BLaER1 (cell line): ENCODE results near the gene PARD3.

Experiments used
- H3K27ac ChIP-seq: shearing (Covaris generic); formaldehyde crosslinking; 2 replicates; pipeline ENCODE4 v1.8.1; 2022
- H3K27me3 ChIP-seq: shearing (Covaris generic); formaldehyde crosslinking; 2 replicates; pipeline ENCODE4 v1.8.1; 2022
- H3K36me3 ChIP-seq: shearing (Covaris generic); formaldehyde crosslinking; 2 replicates; pipeline ENCODE4 v1.8.1; 2022
- H3K4me1 ChIP-seq: shearing (Covaris generic); formaldehyde crosslinking; 2 replicates; pipeline ENCODE4 v1.8.1; 2022
- H3K4me2 ChIP-seq: shearing (Covaris generic); formaldehyde crosslinking; 2 replicates; pipeline ENCODE4 v1.8.1; 2022
- H3K4me3 ChIP-seq: shearing (Covaris generic); formaldehyde crosslinking; 2 replicates; pipeline ENCODE4 v1.8.1; 2022
- H3K9ac ChIP-seq: shearing (Covaris generic); formaldehyde crosslinking; 2 replicates; pipeline ENCODE4 v1.8.1; 2022
- H3K9me3 ChIP-seq: shearing (Covaris generic); formaldehyde crosslinking; 2 replicates; pipeline ENCODE4 v1.8.1; 2022
- H4K20me1 ChIP-seq: shearing (Covaris generic); formaldehyde crosslinking; 2 replicates; pipeline ENCODE4 v1.8.1; 2022
- Cebpa-rat ChIP-seq: shearing (Covaris generic); IDR thresholded peaks from 2 replicates; pipeline ENCODE4 v1.8.1; 2022

Gene PARD3

DNA sequence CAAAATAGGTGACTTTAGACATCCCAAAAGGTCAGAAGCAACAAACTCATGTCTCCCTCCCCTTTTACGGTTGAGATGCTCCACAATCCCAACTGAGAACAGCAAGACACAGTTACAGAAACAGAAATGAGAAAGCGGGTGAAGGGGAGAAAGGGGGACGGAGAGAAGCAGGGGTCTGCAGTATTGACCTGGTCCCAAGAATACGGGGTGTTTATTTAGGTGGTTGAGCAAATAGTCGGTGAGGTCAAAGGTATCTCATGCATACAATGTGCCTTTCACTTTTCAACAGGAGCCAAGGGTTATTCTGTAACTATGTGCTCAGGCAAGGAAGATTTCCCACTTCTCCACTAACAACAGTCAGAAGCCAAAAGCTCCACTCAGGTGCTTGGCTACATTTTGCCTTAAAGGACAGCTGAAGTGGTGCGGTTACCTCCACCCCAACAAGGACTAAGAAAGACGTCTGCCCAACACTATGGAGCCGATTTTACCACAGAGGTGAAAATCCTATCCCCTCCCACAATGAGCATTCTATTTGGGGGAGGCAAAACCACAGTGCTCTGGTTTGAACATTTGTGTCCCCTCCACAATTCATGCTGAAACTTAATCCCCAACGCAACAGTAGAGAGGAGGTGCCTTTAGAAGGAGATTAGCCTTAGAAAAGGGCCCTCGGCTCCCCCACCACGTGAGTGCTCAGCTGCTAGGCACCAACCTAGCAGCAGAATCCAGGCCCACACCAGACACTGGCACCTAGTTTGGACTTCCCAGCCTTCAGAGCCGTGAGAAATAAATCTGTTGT is 77.9 kb downstream of the PARD3 start:
- Histone ChIP-seq H3K4me3 (no peak overlapping the region), H4K20me1 (peaks cover 95% of the 10 kb centered on the region), H3K9me3 (no peaks in the 10 kb centered on the region), H3K9ac (no peak overlapping the region), H3K4me2 (no peak overlapping the region), H3K27ac (no peak overlapping the region), H3K4me1 (peaks cover 46% of the 10 kb centered on the region), H3K36me3 (no peaks in the 10 kb centered on the region), H3K27me3 (no peaks in the 10 kb centered on the region)
- TF ChIP-seq Cebpa-rat, result no peak

DNA sequence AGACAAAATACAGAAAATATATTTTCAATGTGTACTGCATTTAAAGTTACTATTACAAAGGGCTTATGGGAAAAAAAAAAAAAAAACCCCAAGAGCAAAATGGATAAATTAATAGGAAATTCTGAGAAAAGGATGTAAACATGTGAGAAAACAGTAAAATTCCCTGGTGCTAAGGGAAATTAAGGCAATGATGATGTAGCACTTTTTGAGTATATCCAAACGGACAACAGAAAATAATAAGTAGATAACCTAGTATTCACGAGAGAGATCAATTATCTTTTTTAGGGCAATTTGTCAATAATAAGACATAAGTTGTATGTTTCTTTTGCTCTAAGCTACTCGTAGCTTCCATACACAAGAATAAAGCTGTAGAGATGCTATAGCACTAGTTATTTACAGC is 80.2 kb downstream of the PARD3 start:
- H3K4me3 ChIP-seq, result no peak overlapping the region
- TF ChIP-seq Cebpa-rat, result no peak
- peaks cover 25% of the 10 kb centered on the region for H3K4me1 ChIP-seq

DNA sequence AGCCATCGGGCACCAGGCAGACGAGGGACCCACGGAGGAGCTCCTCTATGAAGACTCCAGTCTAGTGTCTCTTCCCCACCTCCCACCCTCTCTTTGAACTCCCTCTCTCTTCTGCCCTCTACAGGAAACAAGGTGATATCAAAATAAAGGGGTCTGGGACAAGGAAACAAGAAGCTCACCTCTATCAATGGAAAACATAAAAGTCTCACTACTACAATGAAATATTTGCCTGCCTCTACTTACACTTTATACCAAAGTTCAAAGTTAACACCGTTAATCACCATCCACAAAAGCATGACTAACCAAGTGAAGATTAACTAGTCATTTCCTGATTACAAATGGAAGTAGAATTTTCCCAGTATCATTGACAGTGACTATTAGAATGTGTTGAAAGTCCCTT is 82.2 kb downstream of the PARD3 start:
- Histone ChIP-seq H3K27ac (no peak overlapping the region), H3K4me2 (no peak overlapping the region), H3K9ac (no peak overlapping the region), H3K36me3 (no peaks in the 10 kb centered on the region), H4K20me1 (peaks cover 95% of the 10 kb centered on the region), H3K4me1 (peaks cover 13% of the 10 kb centered on the region; the same call in 1 of the 2 replicates), H3K9me3 (no peaks in the 10 kb centered on the region), H3K27me3 (no peaks in the 10 kb centered on the region), H3K4me3 (no peak overlapping the region)
- TF ChIP-seq Cebpa-rat, result no peak

More for the DNA sequence above, 80.2 kb downstream of the PARD3 start:
- Histone ChIP-seq H3K27ac (no peak overlapping the region), H3K36me3 (no peaks in the 10 kb centered on the region), H3K9me3 (no peaks in the 10 kb centered on the region), H3K27me3 (no peaks in the 10 kb centered on the region), H4K20me1 (peaks cover 95% of the 10 kb centered on the region), H3K4me2 (no peak overlapping the region), H3K9ac (no peak overlapping the region)

DNA sequence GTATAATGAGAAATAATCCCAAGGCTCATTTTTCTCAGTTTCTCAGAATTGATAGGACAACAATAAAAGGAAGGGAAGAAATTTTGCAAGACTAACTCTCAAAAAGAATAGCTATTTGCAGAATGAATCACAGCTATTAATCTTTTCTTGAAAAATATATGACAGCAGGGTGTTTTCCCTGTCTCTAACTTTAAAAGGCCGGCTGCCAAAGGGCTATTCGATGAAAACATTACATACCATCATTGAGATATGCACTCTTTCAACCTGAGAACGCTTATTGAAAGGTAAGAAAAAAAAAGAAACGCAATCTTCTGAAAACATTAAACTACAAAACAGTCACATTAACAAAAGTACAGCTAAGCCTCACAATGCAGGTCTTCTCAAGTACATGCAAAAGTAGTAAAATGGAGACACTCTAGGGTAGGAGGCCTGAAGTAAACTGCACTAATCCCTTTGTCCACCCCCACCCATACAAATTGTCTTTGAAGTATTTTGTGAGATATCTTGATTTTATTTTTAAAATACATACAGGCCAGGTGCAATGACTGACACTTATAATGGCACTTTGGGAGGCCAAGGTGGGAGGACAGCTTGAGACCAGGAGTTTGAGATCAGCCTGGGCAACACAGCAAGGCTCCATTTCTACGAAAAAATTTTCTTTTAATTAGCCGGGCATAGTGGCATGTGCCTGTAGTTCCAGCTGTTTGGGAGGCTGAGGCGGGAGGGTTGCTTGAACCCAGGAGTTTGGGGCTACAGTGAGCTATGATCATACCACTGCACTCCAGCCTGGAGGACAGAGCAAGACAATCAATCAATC is 83.0 kb downstream of the PARD3 start:
- Histone ChIP-seq H3K9ac (no peak overlapping the region), H3K27ac (no peak overlapping the region), H3K36me3 (no peaks in the 10 kb centered on the region), H3K27me3 (no peaks in the 10 kb centered on the region), H3K9me3 (no peaks in the 10 kb centered on the region), H3K4me3 (no peak overlapping the region), H3K4me1 (0 out of 2 replicates have a peak, but pooled peaks cover 5% of the 10 kb centered on the region), H4K20me1 (peaks cover 95% of the 10 kb centered on the region), H3K4me2 (no peak overlapping the region)
- TF ChIP-seq Cebpa-rat, result no peak

DNA sequence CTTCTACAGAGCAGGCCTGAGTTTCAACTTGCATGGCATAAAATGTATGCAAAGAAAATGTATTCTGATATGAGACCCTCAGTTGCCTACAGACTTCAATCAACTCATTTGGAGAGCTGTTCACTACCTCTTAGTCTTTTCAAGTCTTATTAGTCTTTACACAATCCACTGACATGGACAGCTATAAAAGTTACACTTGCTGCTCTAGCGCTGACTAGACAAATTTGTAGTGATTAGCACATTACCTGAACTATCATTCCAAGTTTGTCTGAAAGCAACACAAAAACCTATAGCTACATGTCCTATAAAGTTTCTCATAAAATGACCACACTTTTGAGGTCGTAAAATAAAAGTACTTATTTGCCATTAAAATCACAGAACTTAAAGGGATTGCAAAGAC is 83.9 kb downstream of the PARD3 start:
- no peak overlapping the region for H3K4me2 ChIP-seq
- H3K4me3 ChIP-seq, result no peak overlapping the region
- no peak for TF ChIP-seq Cebpa-rat
- no peaks in the 10 kb centered on the region for H3K9me3 ChIP-seq
- peaks cover 99% of the 10 kb centered on the region for H4K20me1 ChIP-seq
- no peaks in the 10 kb centered on the region for H3K36me3 ChIP-seq
- H3K9ac ChIP-seq, result no peak overlapping the region
- H3K27ac ChIP-seq, result no peak overlapping the region
- H3K27me3 ChIP-seq, result no peaks in the 10 kb centered on the region
- 0 out of 2 replicates have a peak, but pooled peaks cover 12% of the 10 kb centered on the region for H3K4me1 ChIP-seq

DNA sequence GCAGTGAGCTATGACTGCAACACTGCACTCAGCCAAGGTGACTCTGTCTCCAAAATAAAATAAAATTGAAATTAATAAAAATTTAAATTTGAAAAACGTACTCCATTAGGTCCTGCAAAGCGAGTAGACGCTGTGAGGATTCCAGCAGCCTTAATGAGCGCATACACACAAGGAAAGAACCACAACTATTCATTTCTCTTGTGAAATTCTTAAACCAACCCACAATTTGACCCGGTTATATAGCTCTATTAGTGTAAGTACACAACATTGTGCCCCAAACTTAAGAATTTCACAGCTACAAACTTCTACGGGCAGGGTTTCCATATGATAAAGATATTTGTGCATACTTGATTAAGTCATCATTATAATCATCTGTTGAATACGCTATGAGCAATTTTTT is 84.4 kb downstream of the PARD3 start:
- Histone ChIP-seq H3K4me1 (peaks cover 13% of the 10 kb centered on the region; the same call in 1 of the 2 replicates), H3K27ac (no peak overlapping the region), H3K36me3 (no peaks in the 10 kb centered on the region), H3K9ac (no peak overlapping the region), H4K20me1 (peaks cover 99% of the 10 kb centered on the region), H3K27me3 (no peaks in the 10 kb centered on the region), H3K9me3 (no peaks in the 10 kb centered on the region), H3K4me3 (no peak overlapping the region), H3K4me2 (no peak overlapping the region)
- TF ChIP-seq Cebpa-rat, result no peak

DNA sequence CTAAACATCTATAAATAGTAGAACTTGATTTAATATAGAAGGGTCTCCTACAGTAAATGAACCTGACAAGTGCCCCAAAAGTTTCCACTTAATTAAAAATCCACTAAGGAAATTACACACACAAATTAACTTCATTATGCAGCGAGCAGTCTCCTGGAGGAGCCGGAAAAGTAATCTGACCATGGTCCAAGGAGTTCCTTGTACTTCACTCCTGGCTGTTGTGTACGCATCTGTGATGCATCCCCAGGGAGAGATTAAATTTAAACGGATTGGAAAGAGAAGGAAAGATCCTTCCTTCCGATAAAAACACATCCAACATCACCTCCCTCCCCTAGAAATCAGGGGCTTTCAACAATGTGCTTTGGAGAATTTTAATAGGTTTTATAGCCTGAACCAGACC is 85.5 kb downstream of the PARD3 start:
- Histone ChIP-seq H3K27me3 (no peaks in the 10 kb centered on the region), H4K20me1 (peaks cover 99% of the 10 kb centered on the region)
- TF ChIP-seq Cebpa-rat, result no peak

DNA sequence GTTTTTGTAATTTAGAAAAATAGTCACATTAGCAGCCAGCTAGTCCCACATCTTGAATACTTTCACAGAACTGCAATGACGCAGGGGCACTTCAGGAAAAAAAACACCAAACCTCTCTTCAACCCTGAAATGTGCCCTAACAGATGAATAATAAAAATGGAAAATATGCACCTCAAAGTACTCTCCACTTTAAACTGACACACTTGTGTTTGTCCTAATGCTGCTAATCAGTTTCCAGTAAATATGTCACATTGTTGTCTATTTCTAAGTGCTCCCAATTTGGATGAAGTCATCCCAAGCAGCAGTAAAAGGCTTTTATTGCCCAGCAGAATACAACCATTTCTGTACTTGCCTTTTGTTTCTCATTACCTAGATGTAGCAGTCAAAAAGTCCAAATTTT is 86.7 kb downstream of the PARD3 start:
- Histone ChIP-seq H4K20me1 (peaks cover 100% of the 10 kb centered on the region), H3K4me1 (peaks cover 37% of the 10 kb centered on the region), H3K36me3 (no peaks in the 10 kb centered on the region), H3K4me3 (no peak overlapping the region), H3K27me3 (no peaks in the 10 kb centered on the region), H3K9me3 (no peaks in the 10 kb centered on the region), H3K9ac (no peak overlapping the region), H3K27ac (no peak overlapping the region), H3K4me2 (no peak overlapping the region)
- no peak for TF ChIP-seq Cebpa-rat

More for the DNA sequence above, 85.5 kb downstream of the PARD3 start:
- Histone ChIP-seq H3K27ac (no peak overlapping the region), H3K4me3 (no peak overlapping the region), H3K4me2 (no peak overlapping the region), H3K9ac (no peak overlapping the region), H3K9me3 (no peaks in the 10 kb centered on the region), H3K4me1 (peaks cover 24% of the 10 kb centered on the region), H3K36me3 (no peaks in the 10 kb centered on the region)

DNA sequence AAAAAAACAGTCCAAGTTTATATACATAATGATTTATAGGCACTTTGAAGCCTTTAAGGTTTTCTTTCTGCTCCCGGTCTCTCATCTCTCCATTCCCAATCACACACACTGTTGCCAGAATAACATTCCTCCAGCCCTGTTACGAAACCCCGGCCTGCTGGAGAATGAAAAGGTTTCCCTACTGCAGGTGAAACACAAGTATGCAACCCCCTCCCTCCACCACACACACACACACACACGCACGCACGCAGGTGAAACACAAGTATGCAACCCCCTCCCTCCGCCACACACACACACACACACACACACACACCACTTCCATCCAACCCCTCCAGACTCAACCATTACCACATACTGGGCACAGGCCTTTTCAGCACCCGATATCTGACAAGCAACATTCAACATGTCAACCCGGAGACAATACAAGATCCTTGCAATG is 87.5 kb downstream of the PARD3 start:
- no peak for TF ChIP-seq Cebpa-rat
- Histone ChIP-seq H3K4me2 (no peak overlapping the region), H3K9me3 (no peaks in the 10 kb centered on the region), H3K36me3 (no peaks in the 10 kb centered on the region), H4K20me1 (peaks cover 100% of the 10 kb centered on the region), H3K27ac (no peak overlapping the region), H3K4me3 (no peak overlapping the region), H3K27me3 (no peaks in the 10 kb centered on the region), H3K9ac (no peak overlapping the region), H3K4me1 (peaks cover 44% of the 10 kb centered on the region)

DNA sequence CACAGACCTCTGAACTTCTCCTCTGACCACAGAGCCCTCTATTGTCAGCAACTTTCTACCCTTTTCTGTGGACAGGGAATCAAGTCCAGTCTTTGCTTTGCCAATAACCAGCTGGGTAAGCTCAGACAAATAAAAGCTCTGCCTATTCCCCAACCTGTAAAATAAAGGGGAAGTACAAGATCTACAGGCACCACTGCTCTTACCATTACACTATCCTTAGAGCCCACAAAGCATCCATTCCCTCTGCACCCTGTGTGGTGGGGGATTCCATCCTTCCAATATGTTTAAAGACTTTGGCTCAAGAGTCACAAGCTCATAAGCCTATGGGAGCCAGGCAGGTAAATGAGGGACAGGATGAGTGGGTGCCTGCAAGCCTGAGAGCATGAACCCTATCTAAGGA is 88.2 kb downstream of the PARD3 start:
- Histone ChIP-seq H3K4me1 (peaks cover 52% of the 10 kb centered on the region), H3K9me3 (no peaks in the 10 kb centered on the region), H4K20me1 (peaks cover 100% of the 10 kb centered on the region), H3K4me2 (no peak overlapping the region), H3K9ac (no peak overlapping the region), H3K27me3 (no peaks in the 10 kb centered on the region), H3K36me3 (no peaks in the 10 kb centered on the region), H3K27ac (no peak overlapping the region), H3K4me3 (no peak overlapping the region)
- TF ChIP-seq Cebpa-rat, result no peak
